ENCODE results near the gene PTPRN2.

GRCh38 chr7:157846271-157846670, 741.4 kb downstream of the PTPRN2 start:
- TF ChIP-seq POLR2A (IDR thresholded peaks at IDR 0.05): no peak
- no peak for TF ChIP-seq CTCF (IDR thresholded peaks at IDR 0.05)
- TF ChIP-seq POLR2AphosphoS5 (IDR thresholded peaks at IDR 0.05): no peak
